ENCODE results near the gene OXLD1.
"Not testable (repeated sequence)": the region's sequence is repeated elsewhere in the genome, so short reads cannot be mapped to it uniquely, and the experiment has no call there.

OXLD1 gene

GRCh38 chr17:81636505-81637288 is 29.7 kb downstream of the OXLD1 start, which contains the start of the genes NPLOC4 and TSPAN10:
TSS of gene NPLOC4 (minus strand) at chr17:81637112. CDS start at chr17:81636930, 182 bp downstream.
TSS of gene TSPAN10 (plus strand) at chr17:81637196. CDS start at chr17:81642413, 5,217 bp downstream.
- H3K4me3 ChIP-seq (replicated peaks; ENCODE audit: low read depth, low read length) = peak within 1 kb of the TSS; percentile 61
- DNase-seq (ENCODE audit: extremely low read depth, low read depth) = peak; percentile 45
- TF ChIP-seq CTCF (IDR thresholded peaks at IDR 0.05; ENCODE audit: low read depth, low read length, missing control alignments) = no peak

GRCh38 chr17:81635973-81636504 is 30.4 kb downstream of the OXLD1 start:
- peak overlapping the region; percentile 61 for H3K4me3 ChIP-seq (replicated peaks; ENCODE audit: low read depth, low read length)
- no peak for DNase-seq (ENCODE audit: extremely low read depth, low read depth)
- TF ChIP-seq CTCF (IDR thresholded peaks at IDR 0.05; ENCODE audit: low read depth, low read length, missing control alignments) = no peak

- DNase-seq (ENCODE audit: extremely low read depth, low read depth) = no peak
- H3K4me3 ChIP-seq (replicated peaks; ENCODE audit: low read depth, low read length) = peak overlapping the region; percentile 61
- TF ChIP-seq CTCF (IDR thresholded peaks at IDR 0.05; ENCODE audit: low read depth, low read length, missing control alignments) = no peak
Observed at GRCh38 chr17:81635431-81635830, 31.0 kb downstream of the OXLD1 start.

GRCh38 chr17:81631482-81631881 is 34.9 kb downstream of the OXLD1 start:
- DNase-seq (ENCODE audit: extremely low read depth, low read depth) = no peak
- no peak for TF ChIP-seq CTCF (IDR thresholded peaks at IDR 0.05; ENCODE audit: low read depth, low read length, missing control alignments)
- H3K4me3 ChIP-seq (replicated peaks; ENCODE audit: low read depth, low read length) = no peak overlapping the region

- DNase-seq (ENCODE audit: extremely low read depth, low read depth) = no peak
- H3K4me3 ChIP-seq (replicated peaks; ENCODE audit: low read depth, low read length) = no peak overlapping the region
- no peak for TF ChIP-seq CTCF (IDR thresholded peaks at IDR 0.05; ENCODE audit: low read depth, low read length, missing control alignments)
Observed at GRCh38 chr17:81630274-81630673, 36.1 kb downstream of the OXLD1 start.

GRCh38 chr17:81621494-81622130 is 44.8 kb downstream of the OXLD1 start:
- TF ChIP-seq CTCF (IDR thresholded peaks at IDR 0.05; ENCODE audit: low read depth, low read length, missing control alignments) = no peak
- H3K4me3 ChIP-seq (replicated peaks; ENCODE audit: low read depth, low read length) = no peak overlapping the region
- no peak for DNase-seq (ENCODE audit: extremely low read depth, low read depth)

GRCh38 chr17:81618307-81618706 is 48.1 kb downstream of the OXLD1 start:
- DNase-seq (ENCODE audit: extremely low read depth, low read depth); H3K4me3 ChIP-seq (replicated peaks; ENCODE audit: low read depth, low read length): not testable (repeated sequence)
